ENCODE data around the gene GPSM3. TPM values are rescaled to one million over a fixed set of nuclear protein-coding genes. Genes with fewer than 3 reads are reported as not detected.

Gene GPSM3
- 4.7 and 6.0 TPM in 2 replicates for polyA plus RNA-seq (2011; rRNA removed)
- 3.4 and 3.6 TPM in 2 replicates for polyA minus RNA-seq (2011; rRNA and poly(A)+ RNA removed)

- Histone ChIP-seq H3K27me3 (ENCODE audit: control insufficient read depth, insufficient read depth, low read length) (no peaks in the 10 kb centered on the region), H3K27ac (ENCODE audit: low read depth, low read length) (peak within 1 kb of the TSS; percentile 39), H3K4me3 (ENCODE audit: low read depth, low read length) (0 out of 2 replicates have a peak within 1 kb of the TSS, but pooled peaks have one; percentile 10), H3K9me3 (ENCODE audit: control insufficient read depth, insufficient read depth, low read length) (peaks cover 4% of the 10 kb centered on the region; the same call in 1 of the 2 replicates)
- CTCF ChIA-PET = no interaction called here
- TF ChIP-seq CTCF (IDR thresholded peaks at IDR 0.05; ENCODE audit: low read depth, low read length) = no peak
- POLR2A ChIA-PET = interaction anchor here (1.0 kb wide), 1 partner anchor 16 kb away, joined by 3 read pairs; the partner anchor contains the start of gene AGPAT1
- no peak for DNase-seq (ENCODE audit: low read depth, low spot score)
Measured at GRCh38 chr6:32192608-32193039, at the start of gene GPSM3. Gene GPSM3 (minus strand): TSS chr6:32192643. CDS start chr6:32192513, 130 bp downstream.

- TF ChIP-seq CTCF (IDR thresholded peaks at IDR 0.05; ENCODE audit: low read depth, low read length) = no peak
- CTCF ChIA-PET = interaction anchor here (0.8 kb wide), 1 partner anchor 36 kb away, joined by 6 read pairs; no protein-coding TSS in a partner anchor
- peaks cover 18% of the 10 kb centered on the region for H3K27me3 ChIP-seq (ENCODE audit: control insufficient read depth, insufficient read depth, low read length)
Measured at GRCh38 chr6:32240686-32241085, 48.2 kb upstream of the GPSM3 start.

GRCh38 chr6:32239462-32239861 is 47.0 kb upstream of the GPSM3 start:
- ChIA-PET POLR2A (no interaction called here), CTCF (no interaction called here)
- no peak for DNase-seq (ENCODE audit: low read depth, low spot score)
- Histone ChIP-seq H3K9me3 (ENCODE audit: control insufficient read depth, insufficient read depth, low read length) (no peaks in the 10 kb centered on the region), H3K27me3 (ENCODE audit: control insufficient read depth, insufficient read depth, low read length) (peaks cover 18% of the 10 kb centered on the region), H3K27ac (ENCODE audit: low read depth, low read length) (no peak overlapping the region), H3K4me3 (ENCODE audit: low read depth, low read length) (no peak overlapping the region)
- no peak for TF ChIP-seq CTCF (IDR thresholded peaks at IDR 0.05; ENCODE audit: low read depth, low read length)

More at GRCh38 chr6:32240686-32241085, 48.2 kb upstream of the GPSM3 start:
- Histone ChIP-seq H3K27ac (ENCODE audit: low read depth, low read length) (no peak overlapping the region), H3K9me3 (ENCODE audit: control insufficient read depth, insufficient read depth, low read length) (no peaks in the 10 kb centered on the region), H3K4me3 (ENCODE audit: low read depth, low read length) (no peak overlapping the region)
- DNase-seq (ENCODE audit: low read depth, low spot score) = no peak
- POLR2A ChIA-PET = no interaction called here

- H3K27ac ChIP-seq (ENCODE audit: low read depth, low read length) = no peak overlapping the region
- no peak overlapping the region for H3K4me3 ChIP-seq (ENCODE audit: low read depth, low read length)
- ChIA-PET POLR2A (no interaction called here), CTCF (interaction anchor here (0.6 to 2.3 kb wide), 2 partner anchors 8 to 10 kb away, joined by 14 read pairs; no protein-coding TSS in a partner anchor)
- TF ChIP-seq CTCF (IDR thresholded peaks at IDR 0.05; ENCODE audit: low read depth, low read length) = no peak
- H3K9me3 ChIP-seq (ENCODE audit: control insufficient read depth, insufficient read depth, low read length) = no peaks in the 10 kb centered on the region
- peaks cover 5% of the 10 kb centered on the region for H3K27me3 ChIP-seq (ENCODE audit: control insufficient read depth, insufficient read depth, low read length)
- DNase-seq (ENCODE audit: low read depth, low spot score) = no peak
Measured at GRCh38 chr6:32234934-32235333, 42.5 kb upstream of the GPSM3 start.

- CTCF ChIA-PET = no interaction called here
- H3K27ac ChIP-seq (ENCODE audit: low read depth, low read length) = no peak overlapping the region
- TF ChIP-seq CTCF (IDR thresholded peaks at IDR 0.05; ENCODE audit: low read depth, low read length) = no peak
- H3K4me3 ChIP-seq (ENCODE audit: low read depth, low read length) = no peak overlapping the region
- peaks cover 24% of the 10 kb centered on the region for H3K27me3 ChIP-seq (ENCODE audit: control insufficient read depth, insufficient read depth, low read length)
- POLR2A ChIA-PET = no interaction called here
- no peak for DNase-seq (ENCODE audit: low read depth, low spot score)
- H3K9me3 ChIP-seq (ENCODE audit: control insufficient read depth, insufficient read depth, low read length) = no peaks in the 10 kb centered on the region
Measured at GRCh38 chr6:32226434-32226833, 34.0 kb upstream of the GPSM3 start.

All from AG04450 (cell line).